Measurements from ENCODE around the gene CD2BP2.

DNA sequence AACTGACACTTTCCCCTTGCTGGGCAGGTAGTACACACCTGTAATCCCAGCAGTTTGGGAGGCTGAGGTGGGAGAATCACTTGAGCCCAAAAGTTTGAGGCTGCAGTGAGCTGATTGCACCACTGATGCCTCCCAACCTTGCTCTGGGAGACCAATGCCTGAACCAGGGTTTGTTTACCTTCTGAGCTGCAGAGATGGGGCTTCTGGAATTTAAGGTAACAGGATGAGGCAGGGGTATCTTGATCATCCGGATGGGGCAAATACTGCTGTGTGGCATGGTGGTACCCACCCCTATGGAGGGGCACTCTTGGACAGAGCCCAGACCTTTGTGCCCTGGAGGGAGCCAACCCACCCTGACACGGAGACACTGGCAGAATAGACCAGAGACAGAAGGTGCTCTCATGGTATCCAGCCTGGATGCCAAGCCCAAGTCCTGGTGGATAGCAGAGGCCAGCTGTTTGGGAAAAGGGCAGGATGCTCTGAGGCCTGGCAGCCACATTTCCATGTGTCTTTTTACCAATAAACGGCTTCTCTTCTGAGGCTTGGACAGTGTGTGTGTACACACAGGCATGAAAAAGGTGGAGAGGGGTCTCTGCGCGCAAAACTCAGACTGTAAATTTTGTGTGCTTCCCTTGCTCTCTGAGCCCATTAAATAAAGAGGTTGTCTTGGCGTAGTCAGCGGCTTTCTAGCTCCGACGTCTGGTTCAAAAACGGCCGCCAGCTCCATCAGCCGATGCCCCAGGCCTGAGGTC, 44.5 kb upstream of the CD2BP2 start:
- TF ChIP-seq EZH2 (IDR thresholded peaks at IDR 0.05; ENCODE audit: insufficient read depth, poor library complexity, severe bottlenecking) (no peak), EZH2phosphoT487 (IDR thresholded peaks at IDR 0.05; ENCODE audit: insufficient read depth, low read depth) (no peak)

Data from GM23248 (cell line).